ENCODE data around the gene DMRTC1B. TPM values are rescaled to one million over a fixed set of nuclear protein-coding genes. Genes with fewer than 3 reads are reported as not detected.
"Not testable (repeated sequence)": the region's sequence is repeated elsewhere in the genome, so short reads cannot be mapped to it uniquely, and the experiment has no call there.

Gene DMRTC1B
- total and polyA plus RNA-seq, 2 of the 4 experiments (the other 2 are of a cell fraction) = not detected

DNA sequence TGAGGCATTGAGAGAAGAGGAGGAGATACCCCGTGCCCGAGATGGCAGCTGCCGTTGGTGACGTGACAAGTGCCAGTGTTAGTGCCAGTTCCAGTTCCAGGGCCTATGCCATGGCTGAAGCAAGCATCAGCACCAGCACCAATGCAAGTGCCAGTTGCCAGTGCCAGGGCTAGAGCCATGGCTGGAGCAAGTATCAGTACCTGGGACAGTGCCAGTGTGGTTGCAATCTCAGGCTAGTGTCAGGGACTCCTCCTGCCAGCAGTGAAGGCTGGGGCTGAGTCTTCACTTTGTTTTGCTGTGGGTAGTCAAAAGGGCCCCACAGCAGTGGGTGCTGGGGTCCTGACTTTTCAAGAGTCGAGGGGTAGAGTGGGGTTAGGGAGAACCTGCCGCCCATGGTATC, 1.5 kb downstream of the DMRTC1B start:
- H2BK5ac ChIP-seq (ENCODE audit: low read depth, low read length, poor library complexity, severe bottlenecking); POLR2A ChIA-PET (ENCODE audit: unreplicated experiment); H2AFZ ChIP-seq (replicated peaks; ENCODE audit: low read length, poor library complexity); H4K91ac ChIP-seq (ENCODE audit: insufficient read depth, low read depth, low read length); in situ Hi-C loops (cut with MboI; ENCODE audit: low sequenced_read_pairs); H3K4me1 ChIP-seq (ENCODE audit: control insufficient read depth, insufficient read depth, low read length); intact Hi-C loops (cut with micrococcal nuclease); H3K9me3 ChIP-seq (ENCODE audit: control insufficient read depth, insufficient read depth, low read length); ATAC-seq (ENCODE audit: low read depth); H2AK9ac ChIP-seq (replicated peaks; ENCODE audit: low read depth, low read length, poor library complexity); H4K8ac ChIP-seq (ENCODE audit: low read depth in 2 of 2, low read length in 2 of 2); H3K18ac ChIP-seq (ENCODE audit: low read depth, low read length); H2AK5ac ChIP-seq (ENCODE audit: low read depth, low read length); dilution Hi-C loops (cut with HindIII; ENCODE audit: low sequenced_read_pairs, unreplicated experiment); DNase-seq; H3K27me3 ChIP-seq (ENCODE audit: control insufficient read depth, insufficient read depth, low read length); H3K23ac ChIP-seq (ENCODE audit: low read depth, low read length); H3K36me3 ChIP-seq (ENCODE audit: control insufficient read depth, insufficient read depth, low read length); H3K14ac ChIP-seq (replicated peaks; ENCODE audit: low read depth, low read length); H3K56ac ChIP-seq (ENCODE audit: extremely low read depth, insufficient read depth, low read length); H3K9me1 ChIP-seq (ENCODE audit: insufficient read depth, low read length); CTCF ChIA-PET; H2BK20ac ChIP-seq (ENCODE audit: low read depth, low read length); H2BK15ac ChIP-seq (ENCODE audit: low read depth, low read length); H2BK120ac ChIP-seq (ENCODE audit: low read depth, low read length); H3K4me3 ChIP-seq (ENCODE audit: insufficient read depth, low read depth, low read length); H4K20me1 ChIP-seq (ENCODE audit: insufficient read depth, low read length); H3K79me1 ChIP-seq (ENCODE audit: low read depth in 1 of 2, low read length in 2 of 2); H3K4me2 ChIP-seq (ENCODE audit: low read depth, low read length); BruUV-seq (replicated peaks); H4K5ac ChIP-seq (ENCODE audit: low read depth, low read length); H3K27ac ChIP-seq (ENCODE audit: insufficient read depth, low read length); H3K4ac ChIP-seq (ENCODE audit: low read depth, low read length); H3K9ac ChIP-seq (ENCODE audit: low read depth, low read length): not testable (repeated sequence)
- no CpG with 5 or more reads among the region's 6 CpGs for WGBS, 2 experiments (ENCODE audit: extremely low coverage in 2 of 2, insufficient read length in 1 of 2)

DNA sequence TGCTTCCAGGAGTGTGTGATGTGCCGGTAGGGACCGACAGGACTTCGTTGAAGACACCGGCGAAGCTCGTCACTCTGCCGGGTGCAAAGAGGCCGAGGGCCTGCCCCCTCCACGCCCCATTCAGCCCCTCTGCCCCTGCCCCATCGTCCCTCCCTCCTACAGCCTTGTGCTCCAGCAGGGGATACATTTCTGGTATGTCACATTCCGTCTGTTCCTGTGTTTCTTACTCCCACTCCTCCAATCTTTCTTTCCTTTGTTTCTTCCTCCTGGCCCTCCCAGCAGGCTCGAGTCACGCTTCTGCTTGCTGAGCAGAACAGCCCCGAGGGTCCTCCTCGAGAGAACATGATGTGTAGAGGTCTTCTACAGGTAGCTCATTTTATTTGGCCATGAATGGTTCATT, 5.9 kb downstream of the DMRTC1B start, which contains the start of gene FAM236B:
Gene FAM236B, minus strand, starts transcription at position 101 of the 400 bp plus-strand sequence. Its CDS starts 100 bp downstream, at position 1.
- H4K91ac ChIP-seq (ENCODE audit: insufficient read depth, low read depth, low read length); DNase-seq; POLR2A ChIA-PET (ENCODE audit: unreplicated experiment); H3K9me1 ChIP-seq (ENCODE audit: insufficient read depth, low read length); H2AFZ ChIP-seq (replicated peaks; ENCODE audit: low read length, poor library complexity); H4K20me1 ChIP-seq (ENCODE audit: insufficient read depth, low read length); H3K14ac ChIP-seq (replicated peaks; ENCODE audit: low read depth, low read length); H3K18ac ChIP-seq (ENCODE audit: low read depth, low read length); CTCF ChIA-PET; H3K4me2 ChIP-seq (ENCODE audit: low read depth, low read length); H2AK5ac ChIP-seq (ENCODE audit: low read depth, low read length); ATAC-seq (ENCODE audit: low read depth); H3K79me1 ChIP-seq (ENCODE audit: low read depth in 1 of 2, low read length in 2 of 2); H3K36me3 ChIP-seq (ENCODE audit: control insufficient read depth, insufficient read depth, low read length); H3K27me3 ChIP-seq (ENCODE audit: control insufficient read depth, insufficient read depth, low read length); H2BK120ac ChIP-seq (ENCODE audit: low read depth, low read length); H3K4me3 ChIP-seq (ENCODE audit: insufficient read depth, low read depth, low read length); H3K23ac ChIP-seq (ENCODE audit: low read depth, low read length); H4K5ac ChIP-seq (ENCODE audit: low read depth, low read length); in situ Hi-C loops (cut with MboI; ENCODE audit: low sequenced_read_pairs); H2BK15ac ChIP-seq (ENCODE audit: low read depth, low read length); H3K9ac ChIP-seq (ENCODE audit: low read depth, low read length); H3K4ac ChIP-seq (ENCODE audit: low read depth, low read length); H2BK20ac ChIP-seq (ENCODE audit: low read depth, low read length); H3K9me3 ChIP-seq (ENCODE audit: control insufficient read depth, insufficient read depth, low read length); H2AK9ac ChIP-seq (replicated peaks; ENCODE audit: low read depth, low read length, poor library complexity); H3K56ac ChIP-seq (ENCODE audit: extremely low read depth, insufficient read depth, low read length); intact Hi-C loops (cut with micrococcal nuclease); H2BK5ac ChIP-seq (ENCODE audit: low read depth, low read length, poor library complexity, severe bottlenecking); BruUV-seq (replicated peaks); H4K8ac ChIP-seq (ENCODE audit: low read depth in 2 of 2, low read length in 2 of 2); dilution Hi-C loops (cut with HindIII; ENCODE audit: low sequenced_read_pairs, unreplicated experiment); H3K27ac ChIP-seq (ENCODE audit: insufficient read depth, low read length); H3K4me1 ChIP-seq (ENCODE audit: control insufficient read depth, insufficient read depth, low read length): not testable (repeated sequence)
- no CpG with 5 or more reads among the region's 15 CpGs for WGBS, 2 experiments (ENCODE audit: extremely low coverage in 2 of 2, insufficient read length in 1 of 2)

Measured in IMR-90 (cell line).